ENCODE measurements around the gene ZFPM1.

DNA sequence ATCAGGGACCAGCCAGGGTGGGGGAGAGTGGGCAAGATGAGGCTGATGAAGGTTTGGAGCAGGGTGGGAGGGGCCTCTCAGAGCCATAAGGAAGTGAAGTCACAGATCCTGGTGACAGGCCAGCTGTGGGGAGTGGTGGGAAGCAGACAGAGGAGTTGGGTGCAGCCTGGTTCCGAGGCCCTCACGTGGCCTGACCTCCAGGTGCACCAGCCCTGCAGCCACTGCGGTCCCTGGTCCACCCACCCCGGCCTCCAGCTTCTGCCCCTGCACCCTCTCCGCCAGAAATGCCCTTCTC is 3.9 kb upstream of the ZFPM1 start:
- TF ChIP-seq EGR1 (IDR thresholded peaks at IDR 0.05; ENCODE audit: low read depth) (no peak), ZNF274 (IDR thresholded peaks at IDR 0.05; ENCODE audit: low read depth, low read length) (no peak), EZH2 (IDR thresholded peaks at IDR 0.05) (no peak), ZFX (IDR thresholded peaks at IDR 0.05) (no peak), POLR2AphosphoS5 (IDR thresholded peaks at IDR 0.05; ENCODE audit: low read depth, low read length) (no peak), SIN3A (IDR thresholded peaks at IDR 0.05; ENCODE audit: low read depth) (no peak)
- TF ChIP-seq, protein P1, sequence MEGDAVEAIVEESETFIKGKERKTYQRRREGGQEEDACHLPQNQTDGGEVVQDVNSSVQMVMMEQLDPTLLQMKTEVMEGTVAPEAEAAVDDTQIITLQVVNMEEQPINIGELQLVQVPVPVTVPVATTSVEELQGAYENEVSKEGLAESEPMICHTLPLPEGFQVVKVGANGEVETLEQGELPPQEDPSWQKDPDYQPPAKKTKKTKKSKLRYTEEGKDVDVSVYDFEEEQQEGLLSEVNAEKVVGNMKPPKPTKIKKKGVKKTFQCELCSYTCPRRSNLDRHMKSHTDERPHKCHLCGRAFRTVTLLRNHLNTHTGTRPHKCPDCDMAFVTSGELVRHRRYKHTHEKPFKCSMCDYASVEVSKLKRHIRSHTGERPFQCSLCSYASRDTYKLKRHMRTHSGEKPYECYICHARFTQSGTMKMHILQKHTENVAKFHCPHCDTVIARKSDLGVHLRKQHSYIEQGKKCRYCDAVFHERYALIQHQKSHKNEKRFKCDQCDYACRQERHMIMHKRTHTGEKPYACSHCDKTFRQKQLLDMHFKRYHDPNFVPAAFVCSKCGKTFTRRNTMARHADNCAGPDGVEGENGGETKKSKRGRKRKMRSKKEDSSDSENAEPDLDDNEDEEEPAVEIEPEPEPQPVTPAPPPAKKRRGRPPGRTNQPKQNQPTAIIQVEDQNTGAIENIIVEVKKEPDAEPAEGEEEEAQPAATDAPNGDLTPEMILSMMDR (IDR thresholded peaks at IDR 0.05 in 2 of 3, conservative IDR thresholded peaks at IDR 0.05 in 1 of 3; ENCODE audit: borderline replicate concordance in 1 of 3, insufficient read depth in 1 of 3, low read depth in 2 of 3, low read length in 2 of 3), result no peak
- TF ChIP-seq, protein P2, sequence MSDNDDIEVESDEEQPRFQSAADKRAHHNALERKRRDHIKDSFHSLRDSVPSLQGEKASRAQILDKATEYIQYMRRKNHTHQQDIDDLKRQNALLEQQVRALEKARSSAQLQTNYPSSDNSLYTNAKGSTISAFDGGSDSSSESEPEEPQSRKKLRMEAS (IDR thresholded peaks at IDR 0.05), result no peak

Data from HCT116 (cell line).